ENCODE measurements around the gene BCKDHA. TPM values are rescaled to one million over a fixed set of nuclear protein-coding genes. Genes with fewer than 3 reads are reported as not detected.
"Not testable (repeated sequence)": the region's sequence is repeated elsewhere in the genome, so short reads cannot be mapped to it uniquely, and the experiment has no call there.

Gene BCKDHA
- total RNA-seq, 2 experiments from 2014 or later, result 17.9 to 27.1 TPM

DNA sequence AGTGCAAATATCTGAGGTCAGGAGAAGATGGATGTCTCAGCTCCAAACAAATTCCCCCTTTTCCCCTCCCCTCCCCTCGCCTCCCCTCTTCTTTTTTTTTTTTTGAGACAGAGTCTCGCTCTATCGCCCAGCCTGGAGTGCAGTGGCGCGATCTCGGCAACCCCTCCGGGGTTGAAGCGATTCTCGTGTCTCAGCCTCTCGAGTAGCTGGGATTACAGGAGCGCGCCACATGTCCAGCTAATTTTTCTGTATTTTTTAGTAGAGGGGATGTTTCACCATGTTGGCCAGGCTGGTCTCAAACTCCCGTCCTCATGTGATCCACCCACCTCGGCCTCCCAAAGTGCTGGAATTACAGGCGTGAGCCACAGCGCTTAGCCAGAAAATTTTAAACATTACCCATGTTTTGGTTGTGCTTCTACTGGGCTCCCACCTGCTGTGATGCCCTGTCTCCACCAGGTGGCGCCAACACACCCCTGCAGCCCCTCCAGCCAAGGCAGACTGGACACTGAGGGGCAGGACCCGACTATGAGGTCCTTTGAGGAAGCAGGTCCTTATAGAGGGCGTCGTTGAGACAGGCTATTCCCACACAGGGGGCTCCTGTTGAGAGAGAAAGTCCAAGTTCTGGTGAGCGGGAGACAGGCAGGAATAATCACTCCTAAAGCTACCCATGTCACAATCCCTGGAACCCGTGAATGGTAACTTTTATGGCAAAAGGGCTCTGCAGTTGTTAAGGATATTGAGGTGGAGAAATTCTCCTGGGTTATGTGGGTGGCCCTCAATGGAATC is 51.7 kb downstream of the BCKDHA start:
- Mint-ChIP-seq H3K4me3 (peak overlapping the region; percentile 61), H3K9me3 (no peaks in the 10 kb centered on the region), H3K27me3 (peaks cover 7% of the 10 kb centered on the region), H3K4me1 (peaks cover 29% of the 10 kb centered on the region), H3K27ac (peak overlapping the region; percentile 18), H3K36me3 (ENCODE audit: low read depth) (no peaks in the 10 kb centered on the region)
- DNase-seq, result peak; percentile 76
- ChIA-PET CTCF (interaction anchor here (0.6 to 7.2 kb wide), 30 partner anchors 8 to 1517 kb away, joined by 3 to 91 read pairs (median 6); partner anchors contain the start of genes B9D2, CEACAM21 and DMAC2), POLR2A (interaction anchor here (0.9 to 2.2 kb wide), 8 partner anchors 9 to 123 kb away, joined by 3 to 16 read pairs (median 4); partner anchors contain the start of gene DMAC2)

GRCh38 chr19:41449865-41450178 is 52.2 kb downstream of the BCKDHA start:
- H3K36me3 Mint-ChIP-seq (ENCODE audit: low read depth), result no peaks in the 10 kb centered on the region
- CTCF ChIA-PET, result interaction anchor here (1.0 to 7.2 kb wide), 17 partner anchors 8 to 151 kb away, joined by 3 to 91 read pairs (median 12); partner anchors contain the start of genes CEACAM21 and DMAC2
- no peak overlapping the region for H3K27ac Mint-ChIP-seq
- POLR2A ChIA-PET, result interaction anchor here (0.9 to 1.9 kb wide), 3 partner anchors 100 to 121 kb away, joined by 3 to 11 read pairs (median 3); no protein-coding TSS in a partner anchor
- no peak overlapping the region for H3K4me3 Mint-ChIP-seq
- peaks cover 5% of the 10 kb centered on the region for H3K27me3 Mint-ChIP-seq
- peaks cover 33% of the 10 kb centered on the region for H3K4me1 Mint-ChIP-seq
- DNase-seq, result no peak
- H3K9me3 Mint-ChIP-seq, result no peaks in the 10 kb centered on the region

DNA sequence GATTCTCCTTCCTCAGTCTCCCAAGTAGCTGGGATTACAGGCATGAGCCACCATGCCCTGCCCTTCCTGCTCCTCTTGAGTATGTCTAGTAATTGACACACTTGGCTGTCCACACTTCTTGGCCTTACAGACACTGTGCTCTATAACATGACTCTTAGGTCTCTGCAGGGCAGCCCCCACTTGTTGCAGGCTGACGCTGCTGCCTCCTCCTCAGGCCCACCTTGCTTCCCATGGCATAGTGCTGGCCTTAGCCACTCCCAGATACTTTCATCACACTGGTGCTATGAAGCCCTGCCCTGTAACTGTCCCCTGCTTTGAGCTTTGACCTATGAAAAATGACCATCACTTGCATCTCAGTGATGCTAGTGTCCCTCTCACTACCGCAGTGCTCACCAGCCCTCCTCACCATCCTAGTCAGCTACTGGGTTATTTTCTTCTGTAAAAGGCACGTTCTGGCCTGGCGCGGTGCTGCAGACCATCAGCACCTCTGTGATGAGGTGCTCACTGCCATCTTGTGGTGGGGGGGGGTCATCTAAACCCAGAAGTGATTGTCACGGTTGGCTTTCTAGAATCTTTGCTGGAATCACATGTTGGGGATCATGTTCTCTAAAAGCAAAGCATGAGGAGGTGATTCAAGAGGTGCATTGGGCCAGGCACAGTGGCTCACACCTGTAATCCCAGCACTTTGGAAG is 55.1 kb downstream of the BCKDHA start:
- Mint-ChIP-seq H3K9me3 (no peaks in the 10 kb centered on the region), H3K4me1 (peaks cover 53% of the 10 kb centered on the region), H3K36me3 (ENCODE audit: low read depth) (no peaks in the 10 kb centered on the region), H3K27ac (no peak overlapping the region), H3K27me3 (peaks cover 3% of the 10 kb centered on the region), H3K4me3 (no peak overlapping the region)
- no peak for DNase-seq
- POLR2A ChIA-PET, result no interaction called here
- CTCF ChIA-PET, result interaction anchor here (1.0 to 7.2 kb wide), 3 partner anchors 90 to 117 kb away, joined by 3 to 91 read pairs (median 71); no protein-coding TSS in a partner anchor

- Mint-ChIP-seq H3K4me3 (no peak overlapping the region), H3K27me3 (peaks cover 3% of the 10 kb centered on the region), H3K36me3 (ENCODE audit: low read depth) (no peaks in the 10 kb centered on the region), H3K27ac (no peak overlapping the region), H3K4me1 (peaks cover 43% of the 10 kb centered on the region), H3K9me3 (no peaks in the 10 kb centered on the region)
- ChIA-PET POLR2A (interaction anchor here (2.2 to 2.6 kb wide), 2 partner anchors 16 to 75 kb away, joined by 12 to 16 read pairs; partner anchors contain the start of gene DMAC2), CTCF (interaction anchor here (0.6 to 3.3 kb wide), 9 partner anchors 7 to 142 kb away, joined by 3 to 28 read pairs (median 8); partner anchors contain the start of gene DMAC2)
- no peak for DNase-seq
Observed at GRCh38 chr19:41455936-41456335, 58.3 kb downstream of the BCKDHA start.

- peaks cover 3% of the 10 kb centered on the region for H3K27me3 Mint-ChIP-seq
- H3K4me1 Mint-ChIP-seq, result peaks cover 43% of the 10 kb centered on the region
- H3K9me3 Mint-ChIP-seq, result no peaks in the 10 kb centered on the region
- DNase-seq, result no peak
- H3K4me3 Mint-ChIP-seq, result peak overlapping the region; percentile 28
- H3K36me3 Mint-ChIP-seq (ENCODE audit: low read depth), result no peaks in the 10 kb centered on the region
- peak overlapping the region; percentile 78 for H3K27ac Mint-ChIP-seq
- CTCF ChIA-PET, result interaction anchor here (0.6 to 3.3 kb wide), 15 partner anchors 8 to 286 kb away, joined by 3 to 28 read pairs (median 5); partner anchors contain the start of gene DMAC2
- POLR2A ChIA-PET, result interaction anchor here (1.7 to 2.6 kb wide), 4 partner anchors 9 to 92 kb away, joined by 5 to 16 read pairs (median 13); partner anchors contain the start of gene DMAC2
Observed at GRCh38 chr19:41456342-41456918, 58.8 kb downstream of the BCKDHA start.

DNA sequence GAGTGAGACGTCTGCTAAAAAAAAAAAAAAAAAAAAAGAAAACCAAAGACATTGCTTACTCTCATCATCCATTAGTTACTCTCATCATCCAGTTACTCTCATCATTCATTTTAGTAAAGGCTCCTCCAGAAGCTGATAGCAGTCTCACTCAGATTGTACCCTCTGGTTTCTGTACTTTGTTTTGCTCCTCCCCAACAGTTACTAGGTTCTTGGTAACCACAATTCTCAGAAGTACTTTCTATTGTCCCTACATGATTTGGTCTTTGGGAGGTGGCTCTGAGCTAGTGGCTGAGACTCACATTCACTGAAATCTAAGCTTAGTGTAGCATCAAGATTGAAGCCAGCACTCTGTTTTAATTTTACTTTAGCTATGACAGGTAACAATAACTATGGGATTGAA is 59.6 kb downstream of the BCKDHA start:
- H3K36me3 Mint-ChIP-seq (ENCODE audit: low read depth), result no peaks in the 10 kb centered on the region
- H3K9me3 Mint-ChIP-seq, result no peaks in the 10 kb centered on the region
- no peak for DNase-seq
- CTCF ChIA-PET, result interaction anchor here (0.5 to 3.3 kb wide), 19 partner anchors 8 to 883 kb away, joined by 3 to 28 read pairs (median 4); partner anchors contain the start of genes CEACAM21 and DMAC2
- H3K27me3 Mint-ChIP-seq, result peaks cover 3% of the 10 kb centered on the region
- POLR2A ChIA-PET, result interaction anchor here (1.0 to 2.6 kb wide), 7 partner anchors 10 to 113 kb away, joined by 3 to 16 read pairs (median 5); partner anchors contain the start of gene DMAC2
- peak overlapping the region; percentile 45 for H3K4me3 Mint-ChIP-seq
- H3K27ac Mint-ChIP-seq, result peak overlapping the region; percentile 78
- peaks cover 45% of the 10 kb centered on the region for H3K4me1 Mint-ChIP-seq

GRCh38 chr19:41462497-41462896 is 64.9 kb downstream of the BCKDHA start:
- no peaks in the 10 kb centered on the region for H3K9me3 Mint-ChIP-seq
- no peak for DNase-seq
- H3K4me3 Mint-ChIP-seq, result no peak overlapping the region
- no peaks in the 10 kb centered on the region for H3K36me3 Mint-ChIP-seq (ENCODE audit: low read depth)
- peaks cover 27% of the 10 kb centered on the region for H3K4me1 Mint-ChIP-seq
- H3K27me3 Mint-ChIP-seq, result peaks cover 12% of the 10 kb centered on the region
- POLR2A ChIA-PET, result no interaction called here
- CTCF ChIA-PET, result no interaction called here
- no peak overlapping the region for H3K27ac Mint-ChIP-seq

DNA sequence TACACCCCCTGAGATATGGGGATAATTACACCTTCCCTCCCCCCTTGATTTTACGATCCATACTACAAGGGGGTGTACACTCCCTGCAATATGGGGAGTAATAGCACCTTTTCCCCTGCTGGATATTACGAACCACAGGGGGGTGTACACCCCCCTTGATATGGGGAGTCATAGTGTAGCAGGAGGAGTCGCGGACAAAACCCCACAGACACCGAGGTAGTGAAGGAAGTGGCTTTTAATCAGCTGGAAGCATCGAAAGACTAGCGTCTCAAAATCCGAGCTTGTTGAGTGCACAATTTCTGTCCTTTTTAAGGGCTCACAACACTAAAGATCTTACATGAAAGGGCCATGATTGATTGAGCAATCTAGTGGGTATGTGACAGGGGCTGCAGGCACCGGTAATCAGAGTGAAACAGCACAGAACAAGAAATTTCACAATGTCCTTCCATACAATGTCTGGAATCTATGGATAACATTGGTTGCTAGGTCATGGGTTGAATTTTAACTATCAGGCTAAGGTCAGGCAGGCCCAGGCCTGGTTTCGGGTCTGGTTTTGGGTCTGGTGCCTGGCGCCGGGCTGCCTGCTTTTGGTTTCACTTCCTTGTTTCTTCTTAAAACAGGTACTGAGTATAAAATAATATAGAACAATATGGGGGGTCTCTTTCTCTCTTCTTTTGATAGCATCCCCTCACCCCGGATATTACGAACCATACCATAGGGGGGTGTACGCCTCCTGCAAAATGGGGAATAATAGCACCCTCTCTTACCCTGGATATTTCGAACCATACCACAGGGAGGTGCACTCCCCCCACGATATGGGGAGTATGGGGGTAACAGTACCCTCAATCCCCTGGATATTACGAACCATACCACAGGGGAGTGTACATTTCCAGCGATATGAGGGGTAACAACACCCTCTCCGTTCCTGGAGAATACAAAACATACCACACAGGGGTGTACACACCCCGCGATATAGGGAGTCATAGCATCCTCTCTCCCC is 65.9 kb downstream of the BCKDHA start:
- peak overlapping the region; percentile 25 for H3K4me3 Mint-ChIP-seq
- H3K27ac Mint-ChIP-seq, result peak overlapping the region; percentile 69
- H3K4me1 Mint-ChIP-seq, result peaks cover 19% of the 10 kb centered on the region
- H3K9me3 Mint-ChIP-seq; H3K36me3 Mint-ChIP-seq (ENCODE audit: low read depth); CTCF ChIA-PET; POLR2A ChIA-PET: not testable (repeated sequence)
- peaks cover 15% of the 10 kb centered on the region for H3K27me3 Mint-ChIP-seq
- DNase-seq, result peak; percentile 36

Other genes starting within 250 kb of the BCKDHA start
- 1 to 10 TPM in 1 of 2 experiments, under 1 TPM in 1; 0.68 to 1.6 TPM for gene CYP2S1, start 204.6 kb upstream of the BCKDHA start, total RNA-seq
- gene AXL, start 178.6 kb upstream of the BCKDHA start, total RNA-seq, result under 1 TPM; 0.55 to 0.60 TPM
- gene HNRNPUL1, start 133.4 kb upstream of the BCKDHA start, total RNA-seq, result 100 to 1,000 TPM; 373 to 398 TPM
- 10 to 100 TPM; 43.0 to 43.4 TPM for gene CCDC97, start 87.6 kb upstream of the BCKDHA start, total RNA-seq
- 100 to 1,000 TPM; 236 to 247 TPM for gene TGFB1, start 43.9 kb upstream of the BCKDHA start, total RNA-seq
- gene B9D2, start 33.7 kb upstream of the BCKDHA start, total RNA-seq, result 10 to 100 TPM; 10.8 to 11.2 TPM
- 1 to 10 TPM; 8.0 to 9.6 TPM for gene TMEM91, start 21.3 kb upstream of the BCKDHA start, total RNA-seq
- 10 to 100 TPM; 18.8 to 25.2 TPM for gene EXOSC5, start 459 bp upstream of the BCKDHA start, total RNA-seq
- gene B3GNT8, start 29.6 kb downstream of the BCKDHA start, total RNA-seq, result 1 to 10 TPM; 4.3 to 5.4 TPM
- gene DMAC2, start 42.1 kb downstream of the BCKDHA start, total RNA-seq, result 10 to 100 TPM; 36.0 to 38.4 TPM
- gene ERICH4, start 45.3 kb downstream of the BCKDHA start, total RNA-seq, result not detected
- 10 to 100 TPM; 77.0 to 77.8 TPM for gene CEACAM21, start 178.3 kb downstream of the BCKDHA start, total RNA-seq
- gene CEACAM4, start 229.3 kb downstream of the BCKDHA start, total RNA-seq, result not detected